Measurements from ENCODE around the gene SLC17A9. TPM values are rescaled to one million over a fixed set of nuclear protein-coding genes. Genes with fewer than 3 reads are reported as not detected.

SLC17A9 gene
- total and polyA plus RNA-seq, 2 of the 8 experiments (the other 6 are each of a cell fraction or from before 2014, with no cell fraction given) = 23.5 to 35.2 TPM

- TF ChIP-seq EZH2 (IDR thresholded peaks at IDR 0.05; ENCODE audit: low read depth, low read length, severe bottlenecking) = no peak
- TF ChIP-seq YY1 (IDR thresholded peaks at IDR 0.05; ENCODE audit: low read depth, low read length) = no peak
- TF ChIP-seq CREB1 (IDR thresholded peaks at IDR 0.05) = no peak
- Histone ChIP-seq H2BK120ac (replicated peaks; ENCODE audit: low read depth, low read length) (no peak overlapping the region), H2BK15ac (ENCODE audit: low read length) (no peak overlapping the region; the same call in 1 of the 2 replicates), H3K4me1 (replicated peaks in 1 of 4; ENCODE audit: control insufficient read depth in 3 of 4, insufficient read depth in 4 of 4, low read length in 3 of 4) (peaks cover 14 to 38% (median 29%) of the 10 kb centered on the region in 4 experiments), H3K9me3 (ENCODE audit: insufficient read depth in 2 of 2, low read depth in 1 of 2, low read length in 1 of 2) (no peaks in the 10 kb centered on the region), H3K4me3 (ENCODE audit: extremely low read depth in 1 of 4, insufficient read depth in 2 of 4, low read depth in 3 of 4, low read length in 4 of 4) (peak overlapping the region in 3 of 4 experiments; percentile 76 to 99 (median 97); a peak in 6 of 8 replicates), H3K56ac (replicated peaks; ENCODE audit: insufficient read length, low read depth, low read length) (no peak overlapping the region), H3K4ac (replicated peaks; ENCODE audit: insufficient read length, low read depth, low read length) (no peak overlapping the region), H2BK12ac (ENCODE audit: low read depth, low read length) (peak overlapping the region; percentile 88), H3K36me3 (ENCODE audit: control insufficient read depth in 2 of 4, insufficient read depth in 4 of 4, low read length in 3 of 4) (no peaks in the 10 kb centered on the region), H3K23me2 (ENCODE audit: low read depth, low read length) (peaks cover 28% of the 10 kb centered on the region), H2AK5ac (ENCODE audit: low read depth, low read length) (peak overlapping the region; percentile 33), H3K27ac (ENCODE audit: low read depth, low read length) (no peak overlapping the region), H3K14ac (ENCODE audit: insufficient read length) (no peak overlapping the region), H3K18ac (ENCODE audit: extremely low read depth, low read length) (peak overlapping the region; percentile 64; the same call in 1 of the 2 replicates), H2BK5ac (ENCODE audit: low read depth, low read length) (peak overlapping the region; percentile 79; the same call in 1 of the 2 replicates), H2AFZ (ENCODE audit: low read length) (no peak overlapping the region), H2BK20ac (ENCODE audit: low read length) (no peak overlapping the region), H4K20me1 (replicated peaks in 1 of 2; ENCODE audit: control insufficient read depth in 1 of 2, insufficient read depth in 2 of 2, low read length in 2 of 2) (peaks cover 39 to 41% of the 10 kb centered on the region in 2 experiments), H3K79me2 (ENCODE audit: control insufficient read depth in 1 of 2, insufficient read depth in 2 of 2, low read length in 2 of 2) (peaks cover 63 to 84% of the 10 kb centered on the region in 2 experiments), H4K5ac (ENCODE audit: insufficient read length, low read depth, low read length) (no peak overlapping the region), H3K27me3 (replicated peaks in 1 of 4; ENCODE audit: control insufficient read depth in 3 of 4, extremely low read depth in 1 of 4, insufficient read depth in 3 of 4, low read length in 3 of 4) (no peaks in the 10 kb centered on the region), H3K79me1 (ENCODE audit: low read depth, low read length) (peaks cover 3% of the 10 kb centered on the region; the same call in 1 of the 2 replicates), H3K9ac (replicated peaks in 1 of 4; ENCODE audit: extremely low read depth in 1 of 4, low read depth in 3 of 4, low read length in 3 of 4) (peak overlapping the region in 1 of 4 experiments; percentile 93; a peak in 2 of 7 replicates), H3K23ac (ENCODE audit: insufficient read length) (no peak overlapping the region), H3K4me2 (ENCODE audit: insufficient read depth in 1 of 2, low read depth in 2 of 2, low read length in 2 of 2) (peak overlapping the region; percentile 83 to 96), H4K8ac (ENCODE audit: extremely low read depth, insufficient read depth, low read length) (no peak overlapping the region), H4K91ac (replicated peaks; ENCODE audit: insufficient read length, low read length) (no peak overlapping the region)
- WGBS, 2 experiments (ENCODE audit: extremely low coverage in 1 of 2, insufficient coverage in 1 of 2, insufficient read length in 1 of 2, insufficient replicate concordance in 2 of 2, low coverage in 1 of 2, low lambda C conversion rate in 2 of 2, missing lambda C conversion rate in 1 of 2) = 53% methylated on average over 12 of the region's 12 CpGs; no CpG with 5 or more reads in 1 of the 2 experiments
- POLR2A ChIA-PET (ENCODE audit: partially characterized antibody) = interaction anchor here (0.6 to 20.3 kb wide), 5 partner anchors 12 to 84 kb away, joined by 3 to 363 read pairs (median 81); partner anchors contain the start of gene GID8
- CTCF ChIA-PET (ENCODE audit: partially characterized antibody) = interaction anchor here (0.6 to 4.2 kb wide), 10 partner anchors 7 to 559 kb away, joined by 3 to 32 read pairs (median 4); no protein-coding TSS in a partner anchor
- no peak for FAIRE-seq
- DNase-seq (ENCODE audit: low read depth in 1 of 2, low spot score in 2 of 2) = no peak
Measured at GRCh38 chr20:62924442-62925075, 27.9 kb upstream of the SLC17A9 start.

Data from H1 (cell line).